ENCODE data around the gene NDUFB11. TPM values are rescaled to one million over a fixed set of nuclear protein-coding genes. Genes with fewer than 3 reads are reported as not detected.

The NDUFB11 gene
- total RNA-seq, 1 experiment from 2014 or later: 110 TPM

DNA sequence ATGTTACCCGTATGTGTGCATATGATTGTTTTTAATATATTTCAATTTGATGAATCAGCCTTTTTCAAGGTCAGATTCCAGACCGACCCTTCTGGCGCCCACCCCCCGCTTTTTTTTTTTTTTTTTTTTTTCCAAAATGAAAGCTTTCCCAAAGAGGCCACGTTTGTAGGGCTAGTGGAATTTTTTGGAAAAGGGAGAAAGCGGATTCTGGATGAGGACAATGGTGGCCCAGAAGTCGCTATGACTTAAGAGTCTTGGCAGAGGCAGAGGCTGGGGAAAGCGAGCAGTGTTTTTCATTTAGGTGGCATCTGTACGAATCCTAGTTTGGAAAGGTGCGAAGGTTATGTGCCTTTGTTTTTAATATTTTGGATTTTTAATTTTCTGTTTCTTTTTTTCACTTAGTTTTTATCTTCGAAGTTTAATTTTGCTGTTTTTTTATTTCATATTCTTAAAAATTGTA, 14.6 kb downstream of the NDUFB11 start:
- Mint-ChIP-seq H3K9me3 (no peaks in the 10 kb centered on the region), H3K36me3 (no peaks in the 10 kb centered on the region), H3K4me1 (no peaks in the 10 kb centered on the region), H3K4me3 (peak overlapping the region; percentile 97), H3K27me3 (ENCODE audit: low read depth) (no peaks in the 10 kb centered on the region), H3K27ac (no peak overlapping the region)
- CTCF ChIA-PET: interaction anchor here (0.7 to 1.0 kb wide), 2 partner anchors 15 to 21 kb away, joined by 5 to 6 read pairs; partner anchors contain the start of genes NDUFB11 and RBM10
- ATAC-seq (no peak), DNase-seq (ENCODE audit: low spot score) (no peak)
- POLR2A ChIA-PET: interaction anchor here (0.6 to 1.7 kb wide), 3 partner anchors 15 to 232 kb away, joined by 3 to 5 read pairs (median 3); partner anchors contain the start of genes NDUFB11 and RBM10
- TF ChIP-seq ZNF138 (CRISPR knock-in tag; conservative IDR thresholded peaks at IDR 0.05) (no peak), ZSCAN18 (CRISPR knock-in tag; IDR thresholded peaks at IDR 0.05) (no peak), MLX (CRISPR knock-in tag; IDR thresholded peaks at IDR 0.05) (no peak), ATF1 (CRISPR knock-in tag; IDR thresholded peaks at IDR 0.05) (no peak), EMX1 (CRISPR knock-in tag; IDR thresholded peaks at IDR 0.05) (no peak), OVOL2 (CRISPR knock-in tag; IDR thresholded peaks at IDR 0.05; ENCODE audit: borderline replicate concordance) (no peak), NFE2L1 (CRISPR knock-in tag; IDR thresholded peaks at IDR 0.05) (no peak), ZBTB21 (CRISPR knock-in tag; IDR thresholded peaks at IDR 0.05; ENCODE audit: borderline replicate concordance) (no peak), TCF7 (CRISPR knock-in tag; IDR thresholded peaks at IDR 0.05; ENCODE audit: low read depth) (no peak), FOXP4 (CRISPR knock-in tag; IDR thresholded peaks at IDR 0.05) (no peak), JUN (CRISPR knock-in tag; IDR thresholded peaks at IDR 0.05) (no peak), ZNF512 (CRISPR knock-in tag; IDR thresholded peaks at IDR 0.05; ENCODE audit: borderline replicate concordance) (no peak), MYBL2 (CRISPR knock-in tag; IDR thresholded peaks at IDR 0.05) (no peak), ZNF425 (CRISPR knock-in tag; conservative IDR thresholded peaks at IDR 0.05) (no peak), HMGXB4 (CRISPR knock-in tag; IDR thresholded peaks at IDR 0.05) (no peak)
- TF ChIP-seq, protein P1, sequence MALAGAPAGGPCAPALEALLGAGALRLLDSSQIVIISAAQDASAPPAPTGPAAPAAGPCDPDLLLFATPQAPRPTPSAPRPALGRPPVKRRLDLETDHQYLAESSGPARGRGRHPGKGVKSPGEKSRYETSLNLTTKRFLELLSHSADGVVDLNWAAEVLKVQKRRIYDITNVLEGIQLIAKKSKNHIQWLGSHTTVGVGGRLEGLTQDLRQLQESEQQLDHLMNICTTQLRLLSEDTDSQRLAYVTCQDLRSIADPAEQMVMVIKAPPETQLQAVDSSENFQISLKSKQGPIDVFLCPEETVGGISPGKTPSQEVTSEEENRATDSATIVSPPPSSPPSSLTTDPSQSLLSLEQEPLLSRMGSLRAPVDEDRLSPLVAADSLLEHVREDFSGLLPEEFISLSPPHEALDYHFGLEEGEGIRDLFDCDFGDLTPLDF (CRISPR knock-in tag; IDR thresholded peaks at IDR 0.05): no peak
- TF ChIP-seq, protein P2, sequence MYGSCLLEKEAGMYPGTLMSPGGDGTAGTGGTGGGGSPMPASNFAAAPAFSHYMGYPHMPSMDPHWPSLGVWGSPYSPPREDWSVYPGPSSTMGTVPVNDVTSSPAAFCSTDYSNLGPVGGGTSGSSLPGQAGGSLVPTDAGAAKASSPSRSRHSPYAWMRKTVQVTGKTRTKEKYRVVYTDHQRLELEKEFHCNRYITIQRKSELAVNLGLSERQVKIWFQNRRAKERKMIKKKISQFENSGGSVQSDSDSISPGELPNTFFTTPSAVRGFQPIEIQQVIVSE (CRISPR knock-in tag; IDR thresholded peaks at IDR 0.05; ENCODE audit: borderline replicate concordance): no peak
- TF ChIP-seq, protein P3, sequence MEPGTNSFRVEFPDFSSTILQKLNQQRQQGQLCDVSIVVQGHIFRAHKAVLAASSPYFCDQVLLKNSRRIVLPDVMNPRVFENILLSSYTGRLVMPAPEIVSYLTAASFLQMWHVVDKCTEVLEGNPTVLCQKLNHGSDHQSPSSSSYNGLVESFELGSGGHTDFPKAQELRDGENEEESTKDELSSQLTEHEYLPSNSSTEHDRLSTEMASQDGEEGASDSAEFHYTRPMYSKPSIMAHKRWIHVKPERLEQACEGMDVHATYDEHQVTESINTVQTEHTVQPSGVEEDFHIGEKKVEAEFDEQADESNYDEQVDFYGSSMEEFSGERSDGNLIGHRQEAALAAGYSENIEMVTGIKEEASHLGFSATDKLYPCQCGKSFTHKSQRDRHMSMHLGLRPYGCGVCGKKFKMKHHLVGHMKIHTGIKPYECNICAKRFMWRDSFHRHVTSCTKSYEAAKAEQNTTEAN (CRISPR knock-in tag; IDR thresholded peaks at IDR 0.05): no peak
- TF ChIP-seq, protein P4, sequence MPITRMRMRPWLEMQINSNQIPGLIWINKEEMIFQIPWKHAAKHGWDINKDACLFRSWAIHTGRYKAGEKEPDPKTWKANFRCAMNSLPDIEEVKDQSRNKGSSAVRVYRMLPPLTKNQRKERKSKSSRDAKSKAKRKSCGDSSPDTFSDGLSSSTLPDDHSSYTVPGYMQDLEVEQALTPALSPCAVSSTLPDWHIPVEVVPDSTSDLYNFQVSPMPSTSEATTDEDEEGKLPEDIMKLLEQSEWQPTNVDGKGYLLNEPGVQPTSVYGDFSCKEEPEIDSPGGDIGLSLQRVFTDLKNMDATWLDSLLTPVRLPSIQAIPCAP (CRISPR knock-in tag; IDR thresholded peaks at IDR 0.05): no peak
